CD4-positive, alpha-beta T cell (primary cell): ENCODE results near the gene LETM1. TPM values are rescaled to one million over a fixed set of nuclear protein-coding genes. Genes with fewer than 3 reads are reported as not detected.

Experiments used
- ATAC-seq: fragments of 200-7000 bp; cut with Tn5 transposase; one replicate; pipeline ENCODE4 v1.10.0; 2022; ENCODE audit warnings: mild to moderate bottlenecking; ENCODE audit not compliant: poor library complexity
- CTCF ChIA-PET: fragments of 350-600 bp; sonication (Branson Sonifier 250); formaldehyde crosslinking; loops from one replicate; lab custom pipeline; 2021; ENCODE audit warnings: antibody characterized with exemption, inconsistent platforms; lab: Charles Lee
- POLR2A ChIA-PET: fragments of 350-600 bp; sonication (Branson Sonifier 250); formaldehyde crosslinking; loops from one replicate; lab custom pipeline; 2021; ENCODE audit warnings: antibody characterized with exemption, inconsistent platforms; lab: Charles Lee
- DNase-seq, 14 experiments: peaks; one replicate each; pipeline ENCODE4 v3.0.0-alpha.2; 2013 to 2020; ENCODE audit warnings: mixed read lengths in 2 of 14
- H3K27ac ChIP-seq, 2 donors: one replicate each; pipeline versions ENCODE4 v1.5.1 to v1.7.0; 2013; ENCODE audit warnings: low read length in 2 of 2, low read depth in 1 of 2, mild to moderate bottlenecking in 1 of 2
- H3K27me3 ChIP-seq, 2 experiments: 1 replicate in 1 of 2; 2 replicates in 1 of 2; pipeline versions ENCODE4 v1.6.1 to v1.7.0; 2013; ENCODE audit warnings: low read length in 2 of 2, control low read depth in 1 of 2, mild to moderate bottlenecking in 1 of 2, moderate library complexity in 1 of 2; ENCODE audit not compliant: insufficient read depth in 2 of 2, control insufficient read depth in 1 of 2
- H3K36me3 ChIP-seq: one replicate; pipeline ENCODE4 v1.6.1; 2013; ENCODE audit warnings: low read length, control low read depth; ENCODE audit not compliant: insufficient read depth
- H3K4me1 ChIP-seq: one replicate; pipeline ENCODE4 v1.6.1; 2013; ENCODE audit warnings: low read length, control low read depth; ENCODE audit not compliant: insufficient read depth
- H3K4me3 ChIP-seq: one replicate; pipeline ENCODE4 v1.5.1; 2013; ENCODE audit warnings: mild to moderate bottlenecking, low read length, moderate library complexity
- H3K9me3 ChIP-seq, 2 experiments: 1 replicate in 1 of 2; 2 replicates in 1 of 2; pipeline versions ENCODE4 v1.6.1 to v1.7.0; 2013; ENCODE audit warnings: low read length in 2 of 2, mild to moderate bottlenecking in 2 of 2, control low read depth in 1 of 2, moderate library complexity in 1 of 2; ENCODE audit not compliant: control insufficient read depth in 1 of 2, insufficient read depth in 1 of 2
- H3K27ac Mint-ChIP-seq: one replicate; pipeline ENCODE4 v1.8.0; 2020; ENCODE audit warnings: mixed read lengths
- H3K27me3 Mint-ChIP-seq: one replicate; pipeline ENCODE4 v1.8.0; 2021; ENCODE audit warnings: mixed read lengths
- H3K36me3 Mint-ChIP-seq: one replicate; pipeline ENCODE4 v1.8.0; 2021; ENCODE audit warnings: low read depth, mixed read lengths
- H3K4me1 Mint-ChIP-seq: one replicate; pipeline ENCODE4 v1.8.0; 2021; ENCODE audit warnings: low read depth, mixed read lengths
- H3K4me3 Mint-ChIP-seq: one replicate; pipeline ENCODE4 v1.8.0; 2020; ENCODE audit warnings: mild to moderate bottlenecking, mixed read lengths
- H3K9me3 Mint-ChIP-seq: one replicate; pipeline ENCODE4 v1.8.0; 2020; ENCODE audit warnings: mixed read lengths
- intact Hi-C, 2 experiments: fragments of 100-400 bp; cut with DNase I in 1 of 2; cut with micrococcal nuclease in 1 of 2; formaldehyde crosslinking; loops; one replicate each; pipeline versions ENCODE4 v1.15.1 to v1.9.0; 2023 to 2025; cut with DNase I, micrococcal nuclease
- total RNA-seq, 174 experiments: library from RNA in 2 of 174; stranded (reverse) in 2 of 174; gene quantifications; one replicate each; pipeline ENCODE4 v1.2.3 and lab custom pipeline; 2021 to 2026
- TF ChIP-seq, protein P1 (sequence below): fragments of 200-600 bp; IDR thresholded peaks from one replicate; pipeline ENCODE4 v1.8.0; 2022; ENCODE audit warnings: antibody characterized with exemption, mild to moderate bottlenecking

Gene LETM1
- total RNA-seq, 2 experiments from 2014 or later, result 21.2 to 25.2 TPM

DNA sequence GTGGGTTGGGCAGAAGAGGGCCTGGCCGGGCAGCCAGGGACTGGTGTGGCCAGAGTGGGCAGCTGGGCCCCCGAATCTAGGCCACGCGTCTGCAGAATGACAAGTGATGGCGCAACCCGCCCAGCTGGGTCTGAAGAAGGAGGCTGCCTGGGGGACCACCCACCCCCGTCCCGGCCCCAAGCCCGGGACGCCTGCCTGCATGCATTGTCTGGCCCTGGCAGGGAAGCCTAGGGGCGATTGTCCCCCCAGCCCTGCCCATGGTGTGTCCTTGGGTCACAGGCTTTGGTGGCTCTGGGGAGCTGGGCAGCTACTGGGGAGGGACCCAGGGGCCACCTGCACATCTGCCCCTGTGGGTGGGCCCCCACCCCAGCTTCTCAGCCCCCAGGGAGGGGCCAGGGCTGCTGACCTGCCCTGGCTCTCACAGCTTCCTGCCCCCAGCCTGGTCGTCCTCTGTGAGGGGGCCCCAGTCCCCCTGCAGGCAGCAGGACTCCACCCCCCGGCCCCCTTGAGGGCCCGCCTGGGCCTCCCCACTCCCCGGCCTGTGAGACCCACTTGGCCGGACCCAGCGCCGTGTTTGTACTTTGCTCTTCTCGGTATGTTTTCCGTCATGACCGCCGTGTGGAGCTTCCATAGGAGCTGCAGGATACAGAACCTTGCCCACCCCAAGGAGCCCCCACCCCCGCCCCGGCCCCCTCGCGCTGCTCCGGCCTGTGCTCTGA is 57.9 kb downstream of the LETM1 start:
- H3K27ac Mint-ChIP-seq, result no peak overlapping the region
- CTCF ChIA-PET, result no interaction called here
- H3K36me3 Mint-ChIP-seq, result no peaks in the 10 kb centered on the region

DNA sequence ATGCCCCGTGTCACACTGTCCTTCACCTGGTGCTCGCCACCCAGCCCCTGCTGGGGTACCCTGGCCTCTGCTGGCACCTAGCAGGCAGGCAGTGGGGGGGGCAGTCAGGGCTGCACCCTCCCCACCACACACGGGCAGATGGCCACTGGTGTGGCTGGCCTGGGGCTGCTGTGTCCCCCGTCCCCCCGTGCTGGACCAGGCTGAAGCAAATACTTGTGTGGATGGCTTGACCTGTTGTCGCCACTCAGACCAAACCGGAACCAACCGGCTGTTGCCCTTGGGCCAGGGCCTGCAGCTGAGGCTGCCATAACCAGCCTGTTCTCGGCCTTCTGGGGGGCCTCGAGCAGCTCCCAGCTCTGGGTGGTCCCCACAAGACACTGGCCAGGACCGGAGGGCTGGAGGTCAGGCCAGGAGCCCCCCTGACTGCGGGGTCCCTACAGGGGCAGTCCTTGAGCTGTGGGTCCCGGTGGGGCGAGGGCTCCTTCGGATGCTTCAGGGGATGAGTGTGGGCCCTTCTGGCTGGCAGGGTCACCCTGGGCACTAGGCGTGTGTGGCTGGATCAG is 58.6 kb downstream of the LETM1 start:
- CTCF ChIA-PET, result no interaction called here
- no peak overlapping the region for H3K27ac ChIP-seq
- ATAC-seq (no peak), DNase-seq (no peak)
- H3K4me3 ChIP-seq, result no peak overlapping the region
- Mint-ChIP-seq H3K36me3 (no peaks in the 10 kb centered on the region), H3K27me3 (peaks cover 20% of the 10 kb centered on the region), H3K27ac (no peak overlapping the region), H3K9me3 (no peaks in the 10 kb centered on the region), H3K4me3 (no peak overlapping the region), H3K4me1 (no peaks in the 10 kb centered on the region)
- H3K4me1 ChIP-seq, result peaks cover 20% of the 10 kb centered on the region
- intact Hi-C loops, result no loop called here
- peaks cover 0 to 6% of the 10 kb centered on the region in 2 experiments for H3K9me3 ChIP-seq
- POLR2A ChIA-PET, result no interaction called here
- no peaks in the 10 kb centered on the region for H3K36me3 ChIP-seq
- TF ChIP-seq, protein P1, sequence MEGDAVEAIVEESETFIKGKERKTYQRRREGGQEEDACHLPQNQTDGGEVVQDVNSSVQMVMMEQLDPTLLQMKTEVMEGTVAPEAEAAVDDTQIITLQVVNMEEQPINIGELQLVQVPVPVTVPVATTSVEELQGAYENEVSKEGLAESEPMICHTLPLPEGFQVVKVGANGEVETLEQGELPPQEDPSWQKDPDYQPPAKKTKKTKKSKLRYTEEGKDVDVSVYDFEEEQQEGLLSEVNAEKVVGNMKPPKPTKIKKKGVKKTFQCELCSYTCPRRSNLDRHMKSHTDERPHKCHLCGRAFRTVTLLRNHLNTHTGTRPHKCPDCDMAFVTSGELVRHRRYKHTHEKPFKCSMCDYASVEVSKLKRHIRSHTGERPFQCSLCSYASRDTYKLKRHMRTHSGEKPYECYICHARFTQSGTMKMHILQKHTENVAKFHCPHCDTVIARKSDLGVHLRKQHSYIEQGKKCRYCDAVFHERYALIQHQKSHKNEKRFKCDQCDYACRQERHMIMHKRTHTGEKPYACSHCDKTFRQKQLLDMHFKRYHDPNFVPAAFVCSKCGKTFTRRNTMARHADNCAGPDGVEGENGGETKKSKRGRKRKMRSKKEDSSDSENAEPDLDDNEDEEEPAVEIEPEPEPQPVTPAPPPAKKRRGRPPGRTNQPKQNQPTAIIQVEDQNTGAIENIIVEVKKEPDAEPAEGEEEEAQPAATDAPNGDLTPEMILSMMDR, result no peak
- peaks cover 27 to 37% of the 10 kb centered on the region in 2 experiments for H3K27me3 ChIP-seq

More for the DNA sequence above, 57.9 kb downstream of the LETM1 start:
- POLR2A ChIA-PET, result no interaction called here
- TF ChIP-seq, protein P1, result no peak
- H3K36me3 ChIP-seq, result no peaks in the 10 kb centered on the region
- H3K27ac ChIP-seq, result no peak overlapping the region
- no peaks in the 10 kb centered on the region for H3K9me3 Mint-ChIP-seq
- peaks cover 27 to 37% of the 10 kb centered on the region in 2 experiments for H3K27me3 ChIP-seq
- intact Hi-C loops, result no loop called here
- H3K4me3 ChIP-seq, result no peak overlapping the region
- DNase-seq (no peak), ATAC-seq (no peak)
- no peaks in the 10 kb centered on the region for H3K4me1 Mint-ChIP-seq
- peaks cover 20% of the 10 kb centered on the region for H3K27me3 Mint-ChIP-seq
- H3K4me1 ChIP-seq, result peaks cover 20% of the 10 kb centered on the region
- H3K4me3 Mint-ChIP-seq, result no peak overlapping the region
- H3K9me3 ChIP-seq, result peaks cover 0 to 6% of the 10 kb centered on the region in 2 experiments

DNA sequence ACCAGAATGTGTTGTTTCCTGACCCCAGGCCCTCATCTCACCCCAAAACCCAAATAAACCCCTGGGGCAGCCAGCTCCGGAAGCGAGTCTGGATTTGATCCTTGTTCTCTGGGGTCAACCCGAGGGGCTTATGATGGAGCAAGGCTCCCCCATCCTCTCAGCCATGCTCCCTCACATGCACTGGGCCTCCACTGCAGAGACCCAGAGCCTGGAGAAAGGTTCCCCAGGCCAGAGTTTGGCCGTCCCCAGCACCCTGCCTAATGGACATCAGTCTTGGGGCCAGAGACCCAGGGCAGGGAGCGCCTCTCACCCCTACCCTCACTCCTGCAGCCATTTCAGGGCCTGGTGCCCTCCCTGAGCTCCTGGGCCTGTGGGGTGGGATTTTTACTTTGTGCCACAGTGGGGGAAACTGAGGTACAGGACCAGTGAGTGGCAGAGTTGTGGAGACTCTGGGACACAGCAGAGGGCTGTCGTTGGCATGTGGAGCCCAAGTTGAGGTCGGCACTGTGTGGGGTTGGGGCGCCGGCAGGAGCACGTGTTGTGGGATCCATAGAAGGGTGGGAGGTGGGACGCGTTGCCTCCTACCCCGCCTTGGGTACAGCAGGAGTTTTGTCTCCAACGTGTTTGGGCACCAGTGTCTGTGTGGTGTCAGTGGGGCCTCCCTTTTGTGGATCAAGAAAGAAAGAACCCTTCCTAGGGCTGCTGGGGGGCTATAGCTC is 59.3 kb downstream of the LETM1 start:
- ChIA-PET CTCF (no interaction called here), POLR2A (no interaction called here)
- H3K27ac Mint-ChIP-seq, result no peak overlapping the region
- no peaks in the 10 kb centered on the region for H3K9me3 Mint-ChIP-seq
- intact Hi-C loops, result no loop called here
- peaks cover 20% of the 10 kb centered on the region for H3K27me3 Mint-ChIP-seq
- H3K4me1 Mint-ChIP-seq, result no peaks in the 10 kb centered on the region
- Histone ChIP-seq H3K36me3 (no peaks in the 10 kb centered on the region), H3K4me1 (peaks cover 20% of the 10 kb centered on the region), H3K27ac (no peak overlapping the region), H3K27me3 (peaks cover 27 to 37% of the 10 kb centered on the region in 2 experiments), H3K4me3 (no peak overlapping the region), H3K9me3 (peaks cover 0 to 11% of the 10 kb centered on the region in 2 experiments)
- no peak for ATAC-seq
- TF ChIP-seq, protein P1, result no peak
- no peak for DNase-seq
- no peaks in the 10 kb centered on the region for H3K36me3 Mint-ChIP-seq
- H3K4me3 Mint-ChIP-seq, result no peak overlapping the region
